ENCODE measurements around the gene CYRIA.

CYRIA gene

DNA sequence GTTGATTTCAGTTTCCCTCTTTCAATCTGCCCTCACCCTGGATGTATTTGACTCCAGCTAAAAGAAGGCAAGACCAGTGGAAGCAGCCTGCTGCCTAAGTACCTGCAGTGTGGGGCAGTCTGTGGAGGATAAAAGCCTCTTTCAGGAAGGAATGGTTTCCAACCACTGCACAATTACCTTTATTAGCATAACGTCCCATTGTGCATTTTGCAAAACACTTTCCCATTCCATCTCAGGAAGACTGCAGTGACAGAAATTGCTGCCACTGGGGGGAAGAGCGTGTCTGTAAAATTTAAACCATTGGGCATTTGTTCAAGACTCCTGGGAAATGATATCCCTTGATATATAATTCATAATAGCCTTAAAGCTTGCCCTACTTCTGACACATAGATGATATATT, 26.2 kb downstream of the CYRIA start:
- no peak overlapping the region for H3K4me3 ChIP-seq (ENCODE audit: low read depth, low read length)
- TF ChIP-seq, protein P1, sequence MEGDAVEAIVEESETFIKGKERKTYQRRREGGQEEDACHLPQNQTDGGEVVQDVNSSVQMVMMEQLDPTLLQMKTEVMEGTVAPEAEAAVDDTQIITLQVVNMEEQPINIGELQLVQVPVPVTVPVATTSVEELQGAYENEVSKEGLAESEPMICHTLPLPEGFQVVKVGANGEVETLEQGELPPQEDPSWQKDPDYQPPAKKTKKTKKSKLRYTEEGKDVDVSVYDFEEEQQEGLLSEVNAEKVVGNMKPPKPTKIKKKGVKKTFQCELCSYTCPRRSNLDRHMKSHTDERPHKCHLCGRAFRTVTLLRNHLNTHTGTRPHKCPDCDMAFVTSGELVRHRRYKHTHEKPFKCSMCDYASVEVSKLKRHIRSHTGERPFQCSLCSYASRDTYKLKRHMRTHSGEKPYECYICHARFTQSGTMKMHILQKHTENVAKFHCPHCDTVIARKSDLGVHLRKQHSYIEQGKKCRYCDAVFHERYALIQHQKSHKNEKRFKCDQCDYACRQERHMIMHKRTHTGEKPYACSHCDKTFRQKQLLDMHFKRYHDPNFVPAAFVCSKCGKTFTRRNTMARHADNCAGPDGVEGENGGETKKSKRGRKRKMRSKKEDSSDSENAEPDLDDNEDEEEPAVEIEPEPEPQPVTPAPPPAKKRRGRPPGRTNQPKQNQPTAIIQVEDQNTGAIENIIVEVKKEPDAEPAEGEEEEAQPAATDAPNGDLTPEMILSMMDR (IDR thresholded peaks at IDR 0.05; ENCODE audit: low read depth, low read length), result no peak

DNA sequence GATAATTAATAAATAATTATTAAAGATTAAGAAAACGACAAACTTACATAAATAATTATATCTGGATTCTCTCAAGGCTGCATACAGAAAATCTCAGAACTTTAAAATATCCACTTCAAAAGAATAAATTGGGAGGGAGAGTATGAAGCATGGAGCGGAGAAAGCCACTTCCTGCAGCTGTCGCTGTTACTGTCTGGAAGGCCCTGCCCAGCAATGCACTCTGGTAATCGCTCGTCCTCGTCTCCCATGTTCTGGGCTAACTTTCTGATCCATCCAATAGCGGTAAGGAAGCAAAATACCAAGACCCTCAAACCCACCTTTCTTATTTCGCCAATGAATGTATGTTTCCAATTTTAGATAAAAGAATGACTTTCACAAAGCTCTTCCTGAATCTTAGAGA, 26.7 kb downstream of the CYRIA start:
- TF ChIP-seq, protein P1 (IDR thresholded peaks at IDR 0.05; ENCODE audit: low read depth, low read length), result no peak
- no peak overlapping the region for H3K4me3 ChIP-seq (ENCODE audit: low read depth, low read length)

DNA sequence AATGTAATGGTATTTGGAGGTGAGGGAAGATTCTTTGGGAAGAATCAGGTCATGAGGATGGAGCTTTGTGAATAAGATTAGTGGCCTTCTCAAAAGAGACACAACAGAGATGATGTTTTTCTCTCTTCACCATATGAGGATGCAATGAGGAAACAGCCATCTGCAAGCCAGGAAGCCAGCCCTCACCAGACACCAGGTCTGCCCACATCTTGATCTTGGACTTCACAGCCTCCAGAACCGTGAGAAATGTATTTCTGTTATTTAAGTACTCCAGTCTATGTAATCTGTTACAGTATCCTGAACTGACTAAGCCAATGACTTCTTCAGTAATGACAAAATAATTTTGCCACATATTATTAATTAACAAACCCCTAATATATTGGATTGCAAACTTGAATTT, 28.3 kb downstream of the CYRIA start:
- TF ChIP-seq, protein P1 (IDR thresholded peaks at IDR 0.05; ENCODE audit: low read depth, low read length), result no peak
- H3K4me3 ChIP-seq (ENCODE audit: low read depth, low read length), result no peak overlapping the region

DNA sequence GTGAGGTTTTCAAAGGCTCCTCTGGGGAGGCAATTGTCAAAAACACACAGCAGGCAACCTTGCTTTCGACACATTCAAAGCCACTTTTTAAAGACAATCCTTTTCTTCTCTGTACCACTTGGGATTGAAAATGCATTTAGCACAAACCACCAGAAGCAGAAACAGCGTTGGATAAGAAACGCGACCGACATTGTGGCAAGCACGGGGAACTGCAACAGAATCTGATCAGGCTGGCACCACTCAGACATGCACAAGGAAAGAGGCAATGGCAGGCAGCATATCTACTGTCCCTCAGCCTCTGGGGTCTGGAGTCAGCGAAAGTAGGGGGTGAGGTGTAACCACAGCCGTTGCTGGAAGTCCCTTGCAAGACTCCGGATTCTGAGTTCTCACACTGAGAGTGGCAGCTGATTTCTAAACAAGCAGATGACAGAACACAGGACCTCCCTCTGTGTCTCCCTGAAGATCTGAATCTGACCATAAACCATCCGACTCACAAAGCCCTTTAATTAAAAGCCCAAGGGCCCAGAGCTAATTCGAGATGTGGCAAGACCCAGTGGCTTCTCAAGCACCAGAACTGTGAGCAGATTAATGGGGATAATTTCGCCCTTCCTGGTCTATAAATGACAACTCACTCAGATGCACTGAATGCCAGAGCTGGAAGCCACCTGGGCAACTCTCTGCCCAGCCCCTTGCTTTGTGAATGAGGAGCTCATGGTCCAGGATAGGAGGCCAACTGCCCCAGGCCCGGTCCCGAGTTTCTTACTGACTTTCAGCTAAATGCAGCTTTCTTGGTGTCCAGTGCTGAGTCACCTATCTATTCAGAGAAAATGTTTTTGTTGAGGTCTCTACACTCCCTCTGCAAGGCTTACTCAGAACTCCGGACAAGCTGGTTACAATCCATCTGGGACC, 29.6 kb downstream of the CYRIA start:
- TF ChIP-seq, protein P1 (IDR thresholded peaks at IDR 0.05; ENCODE audit: low read depth, low read length), result no peak
- no peak overlapping the region for H3K4me3 ChIP-seq (ENCODE audit: low read depth, low read length)

DNA sequence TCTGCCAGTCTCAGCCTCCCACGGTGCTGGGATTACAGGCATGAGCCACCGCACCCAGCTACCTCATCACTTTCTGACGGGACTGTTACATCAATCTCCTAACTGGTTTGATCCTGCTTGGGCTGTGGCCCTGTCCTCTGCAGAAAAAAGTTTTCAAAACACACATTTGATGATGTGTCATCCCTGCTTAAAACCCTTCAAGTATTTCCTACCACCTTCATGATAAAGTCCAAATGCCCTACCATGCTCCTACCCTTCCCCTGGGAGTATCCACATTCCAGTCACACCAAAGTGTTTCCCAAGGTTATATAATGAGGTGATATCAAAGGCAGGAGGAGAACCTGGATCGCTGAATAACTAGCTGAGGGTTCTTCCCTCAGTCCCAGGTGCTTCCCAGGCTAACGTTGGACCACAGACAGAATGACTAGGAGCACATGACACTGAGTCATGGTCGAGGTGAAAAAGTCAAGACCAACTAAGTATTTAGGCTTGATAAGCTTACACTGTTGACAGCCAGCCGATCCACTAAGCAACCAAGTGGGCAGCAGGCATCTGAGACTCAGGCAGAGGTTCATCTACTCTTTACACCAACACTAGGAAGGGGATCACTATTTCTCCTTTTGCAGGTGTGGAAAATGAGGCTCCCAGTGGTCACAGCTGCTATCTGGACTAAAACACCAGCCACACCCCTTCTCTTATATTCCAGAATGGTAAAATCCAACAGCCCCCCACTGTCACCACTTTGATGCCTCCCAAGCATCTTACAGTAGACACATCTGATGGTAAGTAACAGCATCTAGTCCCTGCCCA, 31.8 kb downstream of the CYRIA start:
- TF ChIP-seq, protein P1 (IDR thresholded peaks at IDR 0.05; ENCODE audit: low read depth, low read length), result no peak

DNA sequence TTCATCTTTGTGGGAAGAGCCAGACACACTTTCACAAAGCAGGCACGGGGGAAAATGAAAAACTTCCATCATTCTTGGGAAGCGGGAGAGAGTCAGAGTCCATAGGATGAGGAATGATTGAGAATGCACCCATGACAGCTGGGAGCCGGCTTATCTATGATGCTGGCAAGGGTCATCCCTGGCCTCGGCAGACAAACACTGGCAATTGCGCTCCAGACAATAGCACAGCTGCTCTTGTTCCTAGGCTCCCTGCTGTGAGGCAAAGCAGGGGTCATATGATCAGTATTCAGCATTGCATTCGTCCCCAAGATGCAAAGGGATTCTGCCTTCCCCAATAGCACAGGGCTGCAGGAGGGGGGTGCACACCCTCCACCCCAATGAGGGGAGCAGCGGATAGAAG, 33.0 kb downstream of the CYRIA start:
- H3K4me3 ChIP-seq (ENCODE audit: low read depth, low read length), result no peak overlapping the region
- TF ChIP-seq, protein P1 (IDR thresholded peaks at IDR 0.05; ENCODE audit: low read depth, low read length), result no peak

More for the DNA sequence above, 31.8 kb downstream of the CYRIA start:
- H3K4me3 ChIP-seq (ENCODE audit: low read depth, low read length), result no peak overlapping the region

DNA sequence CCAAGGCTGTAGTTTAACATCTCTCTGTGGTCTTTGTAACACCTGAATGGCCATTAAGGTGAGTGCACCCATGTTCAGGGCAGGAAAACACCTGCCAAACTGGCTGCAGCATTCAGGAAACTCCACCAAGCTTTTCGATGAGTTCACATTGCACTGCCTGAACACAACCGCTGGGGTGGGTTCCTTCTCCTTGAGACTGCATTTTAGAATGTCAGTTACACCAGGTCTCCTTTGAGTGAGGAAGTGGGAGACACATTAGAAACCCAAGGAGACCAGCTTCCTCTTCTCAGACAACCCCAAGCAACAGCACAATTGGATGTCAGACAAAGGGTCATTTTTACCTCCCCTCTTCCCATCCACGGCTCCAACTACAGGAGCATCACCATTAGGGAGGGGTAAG, 35.2 kb downstream of the CYRIA start:
- TF ChIP-seq, protein P1 (IDR thresholded peaks at IDR 0.05; ENCODE audit: low read depth, low read length), result no peak
- no peak overlapping the region for H3K4me3 ChIP-seq (ENCODE audit: low read depth, low read length)

Measured in WI38 (cell line).